Activated T-helper 17 cell treated with anti-CD3 and anti-CD28 coated beads, Interleukin-2, amount 50 U/mL, for 72 hours (primary cell): ENCODE measurements around the gene RBM5. TPM values are rescaled to one million over a fixed set of nuclear protein-coding genes. Genes with fewer than 3 reads are reported as not detected.

Experiments
- ATAC-seq: fragments of 150-1000 bp; cut with Tn5 transposase; replicated peaks from 2 replicates; pipeline ENCODE4 v1.10.0; 2021; ENCODE audit warnings: mild to moderate bottlenecking, moderate library complexity
- H3K27ac Mint-ChIP-seq: one replicate; pipeline ENCODE4 v1.8.0; 2022; ENCODE audit warnings: mixed read lengths
- H3K27me3 Mint-ChIP-seq: one replicate; pipeline ENCODE4 v1.8.0; 2022; ENCODE audit warnings: mixed read lengths
- H3K36me3 Mint-ChIP-seq: one replicate; pipeline ENCODE4 v1.8.0; 2022; ENCODE audit warnings: low read depth, mild to moderate bottlenecking, mixed read lengths
- H3K4me1 Mint-ChIP-seq: one replicate; pipeline ENCODE4 v1.8.0; 2022; ENCODE audit warnings: mixed read lengths
- H3K4me3 Mint-ChIP-seq: one replicate; pipeline ENCODE4 v1.8.0; 2022; ENCODE audit warnings: mild to moderate bottlenecking, mixed read lengths
- H3K9me3 Mint-ChIP-seq: one replicate; pipeline ENCODE4 v1.8.0; 2022; ENCODE audit warnings: mixed read lengths
- total RNA-seq, 2 donors: library from RNA; stranded (reverse); gene quantifications; one replicate each; pipeline ENCODE4 v1.2.3, GENCODE V29; 2022

RBM5 gene
- total RNA-seq, 2 donors from 2014 or later, result 146 to 167 TPM

DNA sequence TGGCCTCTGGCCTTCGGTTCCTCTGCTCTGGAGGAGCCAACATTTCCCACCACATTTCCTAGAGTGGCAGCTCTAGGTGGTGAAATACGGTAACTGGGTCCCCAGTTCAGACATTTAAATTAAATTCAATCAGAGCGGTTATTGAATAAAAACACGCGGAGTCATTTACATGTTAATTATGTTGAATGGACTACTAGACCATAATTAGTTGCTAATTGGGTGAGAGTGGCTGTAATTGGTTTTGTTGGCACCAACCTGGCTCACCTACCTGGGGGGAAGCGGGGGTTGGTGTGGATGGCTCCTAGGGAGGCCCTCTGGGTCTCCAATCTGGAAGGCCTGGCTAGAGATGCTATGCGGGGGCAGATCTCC, 79.1 kb downstream of the RBM5 start:
- Mint-ChIP-seq H3K9me3 (no peaks in the 10 kb centered on the region), H3K27me3 (no peaks in the 10 kb centered on the region), H3K4me3 (no peak overlapping the region), H3K27ac (no peak overlapping the region), H3K36me3 (no peaks in the 10 kb centered on the region), H3K4me1 (no peaks in the 10 kb centered on the region)
- ATAC-seq, result no peak

- Mint-ChIP-seq H3K9me3 (no peaks in the 10 kb centered on the region), H3K27me3 (no peaks in the 10 kb centered on the region), H3K4me1 (no peaks in the 10 kb centered on the region), H3K27ac (no peak overlapping the region), H3K4me3 (no peak overlapping the region), H3K36me3 (no peaks in the 10 kb centered on the region)
- no peak for ATAC-seq
Measured at GRCh38 chr3:50168388-50168787, 79.7 kb downstream of the RBM5 start.

Other genes starting within 250 kb of the RBM5 start
- gene TRAIP, start 232.4 kb upstream of the RBM5 start, total RNA-seq, result 10 to 100 TPM; 19.6 to 24.5 TPM
- under 1 TPM; 0.15 to 0.34 TPM for gene CAMKV, start 219.0 kb upstream of the RBM5 start, total RNA-seq
- gene MST1R, start 185.0 kb upstream of the RBM5 start, total RNA-seq, result under 1 TPM; 0.74 to 0.84 TPM
- gene MON1A, start 159.1 kb upstream of the RBM5 start, total RNA-seq, result 10 to 100 TPM in 1 of 2 donors, 1 to 10 TPM in 1; 4.6 to 15.8 TPM
- gene RBM6, start 148.8 kb upstream of the RBM5 start, total RNA-seq, result 10 to 100 TPM; 75.5 to 88.4 TPM
- gene SEMA3F, start 66.4 kb downstream of the RBM5 start, total RNA-seq, result 1 to 10 TPM in 1 of 2 donors, not detected in 1; 1.5 TPM
- gene GNAT1, start 102.7 kb downstream of the RBM5 start, total RNA-seq, result not detected
- gene SLC38A3, start 116.4 kb downstream of the RBM5 start, total RNA-seq, result under 1 TPM in 1 of 2 donors, not detected in 1; 0.71 TPM
- gene GNAI2, start 147.3 kb downstream of the RBM5 start, total RNA-seq, result 100 to 1,000 TPM; 283 to 392 TPM
- gene SEMA3B, start 180.2 kb downstream of the RBM5 start, total RNA-seq, result 1 to 10 TPM; 1.2 to 2.3 TPM
- under 1 TPM in 1 of 2 donors, not detected in 1; 0.34 TPM for gene LSMEM2, start 190.2 kb downstream of the RBM5 start, total RNA-seq
- gene IFRD2, start 203.5 kb downstream of the RBM5 start, total RNA-seq, result 100 to 1,000 TPM in 1 of 2 donors, 10 to 100 TPM in 1; 59.2 to 139 TPM
- gene HYAL3, start 210.5 kb downstream of the RBM5 start, total RNA-seq, result 10 to 100 TPM; 12.2 to 13.0 TPM
- gene NAA80, start 210.5 kb downstream of the RBM5 start, total RNA-seq, result 10 to 100 TPM; 24.4 to 37.8 TPM
- under 1 TPM in 1 of 2 donors, not detected in 1; 0.29 TPM for gene HYAL1, start 214.7 kb downstream of the RBM5 start, total RNA-seq
- 1 to 10 TPM; 5.1 to 8.5 TPM for gene HYAL2, start 233.8 kb downstream of the RBM5 start, total RNA-seq
- gene TUSC2, start 239.3 kb downstream of the RBM5 start, total RNA-seq, result 10 to 100 TPM; 13.9 to 19.3 TPM